ENCODE data around the gene WNT9B.

The WNT9B gene

GRCh38 chr17:46885415-46886309 is 34.3 kb downstream of the WNT9B start:
- no peak for DNase-seq

GRCh38 chr17:46886310-46886663 is 34.9 kb downstream of the WNT9B start:
- DNase-seq = no peak

GRCh38 chr17:46887717-46888116 is 36.3 kb downstream of the WNT9B start:
- no peak for DNase-seq

GRCh38 chr17:46888727-46889126 is 37.3 kb downstream of the WNT9B start:
- DNase-seq = no peak

- no peak for DNase-seq
Observed at GRCh38 chr17:46889519-46889918, 38.1 kb downstream of the WNT9B start.

- DNase-seq = peak; percentile 4
Observed at GRCh38 chr17:46889992-46890564, 38.7 kb downstream of the WNT9B start.

- no peak for DNase-seq
Observed at GRCh38 chr17:46890638-46891037, 39.3 kb downstream of the WNT9B start.

GRCh38 chr17:46892192-46892703 is 40.9 kb downstream of the WNT9B start:
- no peak for DNase-seq

- DNase-seq = no peak
Observed at GRCh38 chr17:46894024-46894423, 42.6 kb downstream of the WNT9B start.

- no peak for DNase-seq
Observed at GRCh38 chr17:46894476-46895151, 43.2 kb downstream of the WNT9B start.

GRCh38 chr17:46895171-46895570 is 43.8 kb downstream of the WNT9B start:
- DNase-seq = no peak

- no peak for DNase-seq
Observed at GRCh38 chr17:46896991-46897390, 45.6 kb downstream of the WNT9B start.

GRCh38 chr17:46898364-46898763 is 47.0 kb downstream of the WNT9B start:
- no peak for DNase-seq

GRCh38 chr17:46898860-46899259 is 47.5 kb downstream of the WNT9B start:
- DNase-seq = no peak

- no peak for DNase-seq
Observed at GRCh38 chr17:46901291-46901690, 49.9 kb downstream of the WNT9B start.

GRCh38 chr17:46903762-46904672 is 52.6 kb downstream of the WNT9B start:
- DNase-seq = no peak

GRCh38 chr17:46908068-46908737 is 56.8 kb downstream of the WNT9B start:
- DNase-seq = no peak

- no peak for DNase-seq
Observed at GRCh38 chr17:46910179-46910927, 59.0 kb downstream of the WNT9B start.

GRCh38 chr17:46911311-46911710 is 59.9 kb downstream of the WNT9B start:
- DNase-seq = no peak

GRCh38 chr17:46915596-46915995 is 64.2 kb downstream of the WNT9B start:
- no peak for DNase-seq

GRCh38 chr17:46916211-46916610 is 64.8 kb downstream of the WNT9B start:
- DNase-seq = peak; percentile 45
